Measurements from ENCODE around the gene DOK4.

Gene DOK4

DNA sequence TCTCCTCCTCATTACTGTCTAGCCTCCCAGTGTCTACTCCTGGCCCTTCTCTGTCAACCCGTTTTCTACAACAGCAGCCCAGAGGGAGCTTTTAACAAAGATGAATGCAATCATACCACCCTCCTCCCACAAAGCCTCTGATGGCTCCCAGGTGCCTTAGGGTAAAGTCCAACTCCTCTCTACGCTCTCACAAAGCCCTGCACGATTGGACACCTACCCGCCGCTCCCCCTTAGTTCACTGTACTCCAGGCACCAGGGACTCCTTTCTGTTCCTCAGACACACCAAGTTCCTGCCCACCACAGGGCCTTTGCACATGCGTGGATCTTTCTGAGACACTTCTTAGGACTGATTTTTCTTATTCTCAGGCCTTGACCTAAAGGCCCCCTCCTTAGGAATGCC lies 32.6 kb upstream of the DOK4 start:
- DNase-seq = no peak

DNA sequence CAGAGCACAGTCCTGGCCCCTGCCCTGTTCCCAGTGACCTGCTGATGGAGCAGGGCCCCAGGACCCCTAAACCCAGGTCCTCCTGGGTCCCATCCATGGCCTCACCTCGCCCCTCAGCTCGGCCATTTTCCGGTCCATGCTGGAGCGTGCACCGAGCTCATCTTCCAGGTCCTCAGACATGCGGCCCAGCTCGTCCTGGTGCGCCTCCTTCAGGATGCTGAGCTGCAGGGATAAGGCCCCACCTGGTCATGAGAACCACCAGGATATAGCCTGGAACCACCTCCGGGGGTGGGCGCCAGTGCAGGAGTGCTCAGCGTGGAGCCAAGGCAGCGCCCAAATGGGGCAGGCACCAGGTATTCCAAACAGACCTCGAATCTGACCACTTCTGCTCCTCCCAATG lies 32.2 kb upstream of the DOK4 start:
- no peak for DNase-seq

DNA sequence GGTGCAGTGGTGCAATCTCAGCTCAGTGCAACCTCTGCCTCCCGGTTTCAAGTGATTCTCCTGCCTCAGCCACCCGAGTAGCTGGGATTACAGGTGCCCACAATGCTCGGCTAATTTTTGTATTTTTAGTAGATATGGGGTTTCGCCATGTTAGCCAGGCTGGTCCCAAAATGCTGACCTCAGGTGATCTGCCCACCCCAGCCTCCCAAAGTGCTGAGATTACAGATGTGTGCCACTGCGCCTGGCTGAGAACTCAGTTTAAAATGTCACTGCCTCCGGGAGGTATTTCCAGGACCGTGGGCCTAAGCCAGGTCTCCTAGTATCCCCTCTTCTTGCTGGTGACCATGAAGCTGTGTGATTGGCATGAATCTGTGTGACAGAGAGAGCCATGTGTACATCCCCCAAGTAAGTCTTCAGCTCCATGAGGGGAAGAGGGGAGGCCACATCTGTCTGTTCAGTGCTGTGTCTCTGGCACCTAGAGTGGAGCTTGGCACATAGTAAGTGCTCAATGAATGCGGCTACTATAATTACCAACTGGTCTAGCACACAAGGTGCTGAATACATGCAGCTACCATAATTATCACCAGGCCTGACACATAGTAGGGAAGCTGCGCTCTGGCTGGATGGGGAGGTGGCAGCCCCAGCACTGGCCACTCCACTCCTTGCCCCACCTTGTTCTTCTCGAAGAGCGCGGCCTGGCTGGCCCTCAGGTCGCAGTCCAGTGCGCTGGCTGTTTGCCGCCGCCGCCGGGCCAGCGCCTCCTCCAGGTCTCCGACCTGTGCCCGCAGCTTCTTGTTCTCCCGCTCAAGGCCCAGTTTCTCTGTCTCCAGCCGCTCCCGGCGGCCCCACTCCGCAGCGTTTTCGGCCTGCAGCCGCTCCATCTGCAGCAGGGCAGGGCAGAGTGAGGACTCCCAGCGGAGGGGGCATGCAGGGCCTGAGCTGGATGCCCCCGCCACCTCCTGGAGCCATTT lies 31.4 kb upstream of the DOK4 start:
- DNase-seq = no peak

DNA sequence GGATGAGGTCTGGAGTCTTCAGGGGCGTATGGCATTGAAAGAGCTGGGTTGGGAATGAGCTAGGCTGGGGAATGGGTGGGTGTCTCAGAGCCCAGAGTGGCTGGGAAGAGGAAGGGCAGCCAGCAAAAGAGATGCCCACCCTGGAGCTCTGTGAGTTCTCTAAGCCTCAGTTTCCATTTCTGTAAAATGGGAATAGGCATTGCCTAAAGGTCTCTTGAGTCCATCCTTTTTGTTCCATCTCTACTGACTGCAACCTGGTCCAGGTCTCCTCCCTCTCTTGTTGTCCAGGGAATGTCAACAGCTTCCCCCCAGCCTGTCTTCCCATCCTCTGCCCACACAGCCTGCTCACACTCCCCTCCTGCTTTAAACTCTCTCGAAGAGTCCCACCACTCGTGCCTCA lies 30.5 kb upstream of the DOK4 start:
- no peak for DNase-seq

DNA sequence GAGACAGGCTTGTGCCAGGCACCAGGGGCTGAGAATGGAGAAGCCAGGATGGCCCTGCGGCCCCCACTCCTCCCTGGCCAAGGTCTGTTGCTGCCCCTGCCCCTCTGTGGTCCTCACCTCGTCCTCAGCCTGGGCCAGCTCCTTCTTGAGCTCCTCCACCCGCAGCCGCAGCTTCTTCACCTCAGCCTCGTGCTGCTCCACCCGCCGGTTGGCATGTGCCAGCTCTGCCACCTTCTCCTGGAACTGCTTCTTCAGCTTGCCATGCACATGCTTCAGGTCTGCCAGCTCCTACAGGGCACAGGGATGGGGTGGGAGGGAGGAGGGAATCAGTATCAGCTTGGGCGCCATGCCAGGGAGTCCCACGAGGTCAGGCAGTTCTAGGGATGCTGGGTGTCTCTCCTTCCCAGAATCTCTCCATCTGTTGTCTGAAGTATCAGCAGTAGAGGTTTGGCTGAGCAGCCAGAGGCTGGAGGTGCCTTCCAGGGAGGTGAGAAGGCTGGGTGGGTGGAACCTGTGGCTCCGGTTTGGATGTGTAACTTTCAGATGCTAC lies 30.0 kb upstream of the DOK4 start:
- DNase-seq = no peak

DNA sequence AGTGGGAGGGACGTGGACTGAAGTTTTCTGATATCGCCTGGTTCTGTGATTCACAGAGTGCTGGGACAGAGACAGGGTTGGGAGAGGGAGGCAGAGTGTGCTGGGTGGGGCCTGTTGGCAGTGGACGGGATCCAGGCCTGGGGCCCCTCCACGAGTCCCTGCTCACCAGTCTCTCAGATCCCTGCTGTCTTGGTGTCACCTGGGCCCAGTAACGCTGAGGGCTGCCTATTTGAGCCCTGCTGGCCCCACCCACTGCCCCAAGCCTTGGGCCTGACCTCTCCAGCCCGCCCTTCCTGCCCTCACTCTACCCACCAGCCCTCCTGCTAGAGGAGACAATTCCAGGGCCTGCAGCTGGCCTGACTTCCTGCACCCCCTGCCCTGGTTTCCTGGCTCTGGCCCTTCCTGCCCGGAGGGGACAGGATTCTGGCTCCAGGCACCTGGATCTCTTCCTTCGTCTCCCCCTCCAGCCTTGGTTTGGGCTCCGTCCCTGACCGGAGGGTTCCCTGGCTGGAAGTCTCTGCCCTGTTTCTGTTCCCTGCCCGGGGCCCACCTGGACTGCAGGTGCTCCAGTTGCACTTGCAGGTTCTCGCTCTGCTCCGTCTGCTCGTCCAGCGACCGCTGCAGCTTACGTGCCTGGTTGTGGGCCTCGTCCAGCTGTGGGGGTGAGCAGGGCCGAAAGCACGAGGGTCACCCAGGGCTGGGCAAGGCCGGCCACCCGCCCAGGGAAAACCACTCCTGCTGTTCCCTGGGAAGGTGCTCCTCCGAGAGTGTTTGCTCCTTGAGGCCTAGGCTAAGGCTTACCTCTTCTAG lies 28.7 kb upstream of the DOK4 start:
- DNase-seq = no peak

DNA sequence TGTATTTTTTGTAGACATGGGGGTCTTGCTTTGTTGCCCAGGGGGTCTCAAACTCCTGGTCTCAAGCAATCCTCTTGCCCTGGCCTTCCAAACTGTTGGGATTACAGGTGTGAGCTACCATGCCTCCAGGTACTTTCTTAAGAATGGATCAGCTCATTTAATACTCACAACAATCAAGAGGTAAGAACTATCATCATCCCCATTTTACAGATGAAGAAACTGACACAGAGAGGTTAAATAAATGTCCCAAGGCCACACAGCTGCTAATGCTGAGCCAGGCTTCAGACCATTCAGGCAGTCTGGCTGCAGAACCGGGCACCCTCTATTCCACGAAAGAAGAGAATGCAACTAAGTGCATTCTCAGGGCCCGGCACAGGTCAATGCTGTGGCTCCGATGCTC lies 28.1 kb upstream of the DOK4 start:
- DNase-seq = no peak

DNA sequence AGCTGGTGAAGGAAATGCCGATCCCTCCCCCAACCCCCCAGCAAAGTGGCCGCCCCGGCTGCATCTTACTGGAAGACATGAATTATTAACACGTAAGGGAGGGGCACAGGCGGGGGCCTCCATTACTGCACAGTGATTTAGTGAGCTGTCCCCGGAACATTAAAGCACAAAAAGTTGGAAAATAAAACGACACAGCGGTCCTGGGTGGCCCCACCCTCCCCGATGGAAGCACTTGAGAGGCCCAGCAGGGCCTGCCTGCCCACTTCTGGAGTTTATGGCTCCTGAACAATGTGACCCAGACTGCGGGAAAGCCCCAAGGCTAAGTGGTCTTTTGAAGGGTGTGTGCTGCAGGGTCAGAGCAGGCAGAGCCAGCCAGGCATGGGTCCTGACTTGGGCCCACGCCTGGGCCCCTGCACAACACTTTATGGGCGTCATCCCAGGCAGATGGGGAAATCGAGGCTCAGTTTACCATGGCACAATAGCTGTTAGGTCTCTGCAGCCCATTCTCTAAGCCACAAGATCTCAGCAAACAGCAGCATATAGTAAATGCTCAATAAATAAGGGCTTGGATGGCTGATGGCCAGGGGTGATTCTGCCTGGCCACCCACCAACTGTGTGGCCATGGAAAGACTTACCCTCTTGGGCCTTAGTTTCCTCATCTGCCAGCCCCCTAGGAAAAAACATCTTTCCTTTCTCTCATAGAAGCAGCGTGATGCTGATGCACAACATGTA lies 27.2 kb upstream of the DOK4 start:
- DNase-seq = no peak

DNA sequence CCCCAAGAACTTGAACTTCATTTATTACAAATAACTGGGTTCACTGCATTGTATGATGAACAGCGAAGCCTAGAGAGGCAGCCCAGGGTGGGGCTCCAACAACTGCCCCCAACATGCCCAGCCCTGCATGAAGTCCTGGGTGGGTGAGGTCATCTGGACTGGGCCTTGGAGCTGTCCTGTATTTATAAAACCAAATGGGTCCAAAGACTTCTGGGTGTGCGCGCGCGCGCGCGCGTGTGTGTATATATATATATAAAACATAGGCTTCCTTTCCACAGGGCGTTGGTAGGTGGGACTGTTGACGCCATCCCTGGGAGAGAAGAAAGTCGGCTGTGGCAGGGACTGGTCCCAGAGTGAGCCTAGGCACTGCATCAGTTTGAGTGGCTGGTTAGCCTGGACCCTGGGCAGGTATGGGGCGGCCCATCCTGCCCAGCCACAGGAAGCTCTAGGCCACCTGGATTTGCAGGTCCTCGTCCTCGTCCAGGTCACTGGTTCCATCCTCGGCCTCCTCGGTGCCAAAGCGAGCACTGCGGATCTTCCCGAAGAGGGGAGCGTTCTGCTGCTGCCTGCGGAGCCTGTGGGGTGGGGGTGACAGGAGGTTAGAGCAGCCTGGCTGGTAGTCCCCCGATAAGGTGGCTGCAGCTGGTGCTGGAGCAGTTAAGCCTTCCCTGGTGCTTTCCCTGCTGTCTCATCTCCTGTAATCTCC lies 26.2 kb upstream of the DOK4 start:
- DNase-seq = no peak

DNA sequence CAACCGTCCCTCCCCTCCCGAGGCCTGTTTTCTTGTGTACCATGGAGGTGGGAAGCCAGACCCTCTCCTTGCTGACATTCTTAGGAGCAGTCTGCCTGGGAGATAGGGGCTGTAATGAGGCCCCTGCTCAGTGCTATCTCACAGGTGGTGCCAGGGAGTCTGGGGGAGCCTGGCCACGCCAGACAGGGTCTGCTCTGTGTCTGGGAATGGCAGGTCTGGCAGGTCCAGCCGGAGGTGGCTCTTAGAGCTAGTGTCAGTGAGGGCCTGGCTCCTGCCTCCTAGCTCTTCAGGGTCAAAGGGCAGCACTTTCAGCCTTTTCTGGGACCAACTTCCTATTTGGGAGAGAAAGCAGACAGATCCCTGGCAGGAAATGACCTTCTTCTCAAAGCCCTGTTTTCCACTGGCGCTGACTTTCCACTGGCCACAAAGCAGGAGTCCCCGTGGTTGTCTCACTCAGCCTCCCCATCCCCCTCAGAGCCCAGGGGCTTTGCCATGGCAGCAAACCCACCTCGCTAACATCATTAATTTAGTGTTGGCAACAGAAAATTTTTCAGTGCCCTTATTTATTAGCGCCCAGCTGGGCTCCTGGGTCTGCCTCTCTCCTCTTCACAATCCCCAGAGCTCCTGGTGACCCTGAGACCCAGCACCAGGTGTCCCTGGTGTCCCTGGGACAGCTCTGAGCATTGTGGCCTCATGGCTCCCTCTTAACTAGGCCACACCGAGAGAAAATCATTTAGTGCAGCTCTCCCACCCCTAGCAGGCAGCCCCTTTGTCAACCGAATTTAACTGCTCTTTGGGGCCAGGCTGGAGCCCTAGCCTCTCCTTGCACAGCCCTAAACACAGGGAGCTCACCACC lies 24.0 kb upstream of the DOK4 start:
- no peak for DNase-seq

DNA sequence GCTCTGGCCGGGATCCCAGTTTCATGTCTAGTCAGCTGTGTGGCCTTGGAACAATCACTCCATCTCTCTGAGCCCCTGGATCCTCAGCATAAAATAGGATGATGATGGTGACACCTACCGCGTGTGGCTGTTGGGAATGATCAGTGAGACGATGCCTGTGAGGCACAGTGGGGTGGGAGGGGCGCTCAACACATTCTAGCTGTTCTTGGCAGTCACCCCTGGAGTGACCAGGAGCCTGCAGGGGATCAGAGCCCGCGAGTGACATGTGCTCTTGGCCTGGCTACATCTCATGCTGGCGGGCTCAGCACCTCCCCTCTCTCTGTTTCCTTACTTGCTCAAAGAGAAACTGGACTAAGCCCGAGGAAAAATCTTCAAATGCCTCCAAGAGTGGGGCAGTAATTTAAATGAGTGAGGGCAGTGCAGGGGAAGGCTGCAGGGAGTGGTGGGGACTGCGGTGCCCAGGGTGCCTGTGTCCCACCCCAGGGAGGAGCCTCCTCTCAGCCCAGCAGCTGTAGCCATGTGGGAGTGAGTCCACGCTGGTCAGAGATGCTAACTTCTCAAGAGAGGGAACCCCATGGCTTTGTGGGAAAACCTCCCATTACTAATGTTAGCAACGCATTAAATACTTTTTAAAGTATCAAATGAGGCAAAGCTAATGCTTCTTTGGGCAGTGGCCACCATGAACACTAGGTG lies 23.1 kb upstream of the DOK4 start:
- DNase-seq = no peak

DNA sequence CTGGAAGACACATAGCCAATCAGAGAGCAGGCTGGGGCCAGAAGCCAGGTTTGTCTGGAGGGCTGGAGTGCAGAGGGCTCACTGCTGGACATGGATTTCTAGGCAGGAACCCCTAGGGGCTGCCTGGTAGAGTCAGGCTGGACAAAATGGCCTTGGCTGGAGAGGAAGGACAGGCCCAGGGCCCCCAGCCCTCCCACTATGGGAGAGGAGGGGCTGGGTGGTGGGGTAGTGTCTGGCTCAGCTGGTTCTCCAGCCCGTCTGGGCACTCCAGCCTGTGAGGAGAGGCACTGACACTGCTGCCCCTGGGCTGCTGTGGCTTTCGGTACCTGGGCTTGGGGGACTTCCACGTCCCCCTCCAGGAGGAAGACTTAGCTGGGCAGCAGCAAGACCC lies 21.7 kb upstream of the DOK4 start:
- no peak for DNase-seq

DNA sequence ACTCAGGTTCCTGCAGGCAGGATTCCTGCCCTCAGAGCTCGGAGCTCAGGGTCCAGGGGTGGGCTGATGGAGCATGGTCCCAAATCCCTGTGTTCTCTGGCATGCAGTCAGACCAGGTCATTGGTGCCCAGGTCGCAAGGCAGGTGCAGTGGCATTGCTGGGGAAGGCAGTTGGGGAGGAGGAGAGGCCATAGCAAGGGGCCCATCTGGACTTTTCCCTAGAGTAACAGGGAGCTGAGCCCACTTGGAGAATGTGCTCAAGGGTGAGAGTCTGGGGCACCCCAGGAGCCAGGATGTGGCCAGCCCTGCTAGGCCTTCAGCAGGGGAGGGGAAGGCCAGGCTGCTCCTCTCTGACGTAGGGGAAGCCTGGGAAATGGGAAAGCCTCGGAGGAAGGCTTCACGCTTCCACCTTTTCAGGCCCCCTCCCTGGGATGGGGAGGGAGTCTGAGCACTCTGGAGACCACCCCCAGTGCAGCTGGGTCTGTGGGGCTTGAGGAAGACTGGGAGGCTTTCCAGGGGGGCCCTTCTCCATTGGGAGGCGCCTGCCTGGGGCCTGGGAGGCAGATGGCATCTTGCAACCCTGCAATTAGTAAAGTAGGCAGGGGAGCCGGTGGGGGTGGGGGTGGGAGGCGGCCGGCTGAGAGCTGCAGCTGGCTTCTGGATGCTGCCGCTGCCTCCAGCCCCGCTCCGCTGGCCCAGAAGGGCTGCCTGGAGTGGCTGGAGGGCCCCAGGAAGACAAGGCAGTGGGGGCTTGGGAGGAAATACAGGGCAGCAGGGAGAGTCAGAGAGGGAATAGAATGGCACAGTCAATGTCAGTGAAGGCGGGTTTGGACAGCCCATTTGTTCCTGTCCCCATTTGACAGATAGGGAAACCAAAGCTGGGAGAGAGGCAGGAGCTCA lies 21.1 kb upstream of the DOK4 start:
- DNase-seq = no peak

DNA sequence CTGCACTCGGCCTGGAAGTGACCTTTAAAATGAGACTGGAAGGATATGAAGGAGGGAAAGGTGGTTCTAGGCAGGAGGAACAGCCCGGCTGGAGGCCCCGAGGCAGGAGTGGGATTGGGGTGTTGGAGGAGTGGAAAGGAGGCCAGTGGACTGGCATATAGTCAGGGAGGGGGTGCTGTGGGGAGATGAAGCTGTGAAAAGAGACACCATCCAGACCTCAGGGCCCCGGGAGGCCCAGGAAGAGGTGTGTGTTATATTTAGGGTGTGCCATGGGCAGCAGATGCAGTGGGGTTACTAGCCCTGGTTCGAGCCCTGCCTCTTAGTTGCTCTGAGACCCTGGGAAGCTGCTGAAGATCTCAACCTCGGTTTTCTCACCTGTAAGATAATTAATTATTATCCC lies 18.9 kb upstream of the DOK4 start:
- no peak for DNase-seq

DNA sequence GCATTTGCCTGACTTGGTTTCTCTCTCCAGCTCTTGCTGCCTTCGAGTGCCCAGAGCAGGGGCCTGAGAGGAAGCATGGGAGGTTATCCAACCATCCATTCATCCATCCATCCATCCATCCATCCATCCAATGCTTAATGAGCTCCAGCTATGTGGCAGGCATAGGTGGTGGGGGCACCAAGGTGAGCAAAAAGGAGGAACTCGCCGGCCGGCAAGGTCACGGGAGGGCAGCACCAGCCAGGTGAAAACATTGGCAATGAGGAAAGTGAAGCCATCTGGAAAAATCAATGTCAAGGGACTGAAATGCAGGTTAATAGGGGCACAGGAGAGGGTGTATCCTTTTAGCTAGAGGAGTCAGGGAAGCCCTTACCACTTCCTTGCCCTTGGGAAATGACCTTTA lies 18.2 kb upstream of the DOK4 start:
- DNase-seq = no peak

DNA sequence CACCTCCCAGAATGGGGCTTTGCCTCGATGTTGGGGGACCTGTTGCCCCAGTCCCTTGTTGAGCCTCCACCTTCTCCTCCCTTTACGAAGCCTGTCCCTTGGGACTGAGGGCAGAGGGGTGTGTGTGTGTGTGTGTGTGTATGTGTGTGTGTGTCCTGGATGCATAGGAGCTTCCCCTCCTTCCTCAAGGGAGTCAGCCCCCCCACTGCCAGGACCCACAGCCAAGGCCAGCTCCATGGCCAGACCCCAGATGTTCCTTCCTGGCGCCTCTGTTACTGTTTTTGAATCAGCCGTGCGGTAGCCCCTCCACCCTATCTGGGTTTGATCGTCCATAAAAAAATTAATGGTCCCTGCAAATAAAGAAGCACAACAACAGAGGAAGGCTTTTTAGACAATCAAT lies 17.7 kb upstream of the DOK4 start:
- DNase-seq = no peak

DNA sequence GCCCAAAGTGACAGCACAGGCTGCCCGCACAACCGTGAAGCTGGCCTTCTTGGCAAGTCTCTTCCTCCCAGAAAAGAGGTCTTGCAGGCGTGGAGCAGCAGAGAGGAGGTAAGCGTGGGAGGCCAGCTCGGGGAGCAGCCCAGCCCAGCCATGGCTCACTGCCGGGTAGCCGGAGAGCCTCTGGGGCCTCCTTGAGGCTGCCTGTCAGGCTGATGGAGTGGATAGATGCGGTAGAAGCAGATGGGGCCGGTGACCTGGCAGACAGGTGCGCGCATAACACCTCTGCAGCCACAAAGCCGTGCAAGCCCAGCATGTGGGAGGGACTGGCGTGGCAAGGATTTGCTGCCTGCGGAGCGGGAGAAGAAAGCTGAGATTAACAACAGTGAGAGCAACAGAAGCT lies 17.1 kb upstream of the DOK4 start:
- DNase-seq = no peak

DNA sequence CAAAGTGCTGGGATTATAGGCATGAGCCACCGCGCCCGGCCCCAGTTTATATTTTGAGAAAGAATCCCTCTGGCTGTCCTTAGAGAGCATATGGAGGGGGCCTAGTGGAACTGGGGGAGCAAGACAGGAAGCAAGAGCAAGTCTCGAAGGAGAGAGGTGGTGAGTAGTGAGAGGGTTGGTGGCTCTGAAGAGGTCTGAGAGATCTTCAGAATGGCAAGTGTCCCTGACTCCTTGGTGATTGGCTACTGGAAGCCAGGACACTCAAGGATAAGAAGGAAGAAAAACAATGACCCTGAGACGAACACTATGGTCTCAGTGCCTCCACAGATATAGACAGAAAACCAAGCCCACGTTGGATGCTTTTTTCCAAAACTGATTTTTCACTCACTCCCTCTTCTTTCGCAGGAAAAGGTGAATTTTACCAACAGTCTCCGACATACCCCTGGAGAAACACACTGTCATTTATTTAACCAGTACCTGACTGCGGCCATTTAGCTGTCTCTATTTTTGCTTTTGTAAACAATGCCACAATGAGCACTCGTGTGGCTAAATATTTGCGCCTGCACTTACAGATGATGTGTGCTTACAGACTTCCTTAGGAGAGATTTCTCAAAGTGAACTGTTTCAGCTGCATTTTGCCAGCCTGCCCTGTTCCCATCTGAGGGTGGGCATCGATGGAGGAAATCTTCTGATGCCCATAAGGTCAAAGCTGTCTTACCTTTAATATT lies 15.9 kb upstream of the DOK4 start:
- DNase-seq = no peak

DNA sequence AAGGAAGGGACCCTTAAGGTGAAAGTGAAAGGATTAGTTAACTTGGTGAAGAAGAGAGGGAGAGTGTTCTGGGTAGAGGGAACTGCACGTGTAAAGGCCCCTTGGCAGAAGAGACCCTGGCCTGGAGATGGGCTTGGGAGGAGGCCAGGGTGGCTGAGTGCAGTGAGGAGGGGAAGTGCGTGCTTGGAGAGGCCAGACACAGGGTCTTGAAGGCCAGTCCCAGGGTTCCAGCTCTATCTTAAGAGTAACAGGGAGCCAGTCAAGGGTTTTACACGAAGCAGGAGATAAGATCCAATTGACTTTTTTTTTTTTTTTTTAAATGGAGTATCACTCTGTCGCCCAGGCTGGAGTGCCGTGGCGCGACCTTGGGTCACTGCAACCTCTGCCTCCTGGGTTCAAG lies 15.2 kb upstream of the DOK4 start:
- no peak for DNase-seq

Measured in right forelimb (tissue), 1 donor.